RPMI8226 (cell line): Measurements from ENCODE around the gene BTN3A1.
A peak's percentile ranks its signal among the peaks of the same experiment; 100 is the strongest.

Source experiments
- DNase-seq: peaks from one replicate; pipeline ENCODE4 v3.0.0-alpha.2; 2015

The BTN3A1 gene

DNA sequence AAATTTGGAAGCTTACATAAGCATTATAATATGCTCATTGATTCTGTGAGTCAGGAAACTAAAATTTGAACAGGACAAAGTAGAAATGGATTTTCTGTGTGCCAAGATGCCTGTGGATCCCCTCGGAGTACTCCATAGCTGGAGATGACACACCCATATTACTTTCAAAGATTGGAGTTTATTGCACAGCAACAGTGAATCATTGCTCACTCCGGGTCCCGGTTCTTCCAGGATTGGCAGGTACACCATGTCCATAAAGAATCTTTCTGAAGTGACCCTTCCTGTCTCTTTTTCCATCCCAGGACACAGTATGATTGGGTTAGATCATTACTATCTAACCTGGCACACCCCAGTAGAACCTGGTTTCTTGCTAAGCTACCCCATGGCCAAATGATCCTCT, 21.8 kb upstream of the BTN3A1 start:
- DNase-seq, result no peak

DNA sequence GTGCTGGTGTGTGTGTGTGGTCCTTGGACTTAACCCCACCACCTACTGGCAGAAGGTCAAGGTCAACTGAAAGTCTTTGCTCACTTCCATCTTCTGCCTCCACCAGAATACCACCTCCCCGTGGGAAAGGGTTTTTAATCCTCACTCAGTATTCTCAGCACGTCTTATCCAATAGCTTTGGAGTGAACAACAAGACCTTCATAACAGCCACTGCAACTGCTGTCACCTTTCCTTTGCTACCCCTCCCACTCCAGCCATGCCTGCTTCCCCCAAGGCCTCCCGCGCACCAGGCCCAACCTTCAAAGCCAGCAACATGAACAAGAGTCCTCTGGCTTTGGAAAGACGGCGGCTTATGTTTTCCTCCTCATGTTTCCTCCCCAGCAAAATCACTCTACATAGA, 20.0 kb upstream of the BTN3A1 start:
- DNase-seq, result no peak

DNA sequence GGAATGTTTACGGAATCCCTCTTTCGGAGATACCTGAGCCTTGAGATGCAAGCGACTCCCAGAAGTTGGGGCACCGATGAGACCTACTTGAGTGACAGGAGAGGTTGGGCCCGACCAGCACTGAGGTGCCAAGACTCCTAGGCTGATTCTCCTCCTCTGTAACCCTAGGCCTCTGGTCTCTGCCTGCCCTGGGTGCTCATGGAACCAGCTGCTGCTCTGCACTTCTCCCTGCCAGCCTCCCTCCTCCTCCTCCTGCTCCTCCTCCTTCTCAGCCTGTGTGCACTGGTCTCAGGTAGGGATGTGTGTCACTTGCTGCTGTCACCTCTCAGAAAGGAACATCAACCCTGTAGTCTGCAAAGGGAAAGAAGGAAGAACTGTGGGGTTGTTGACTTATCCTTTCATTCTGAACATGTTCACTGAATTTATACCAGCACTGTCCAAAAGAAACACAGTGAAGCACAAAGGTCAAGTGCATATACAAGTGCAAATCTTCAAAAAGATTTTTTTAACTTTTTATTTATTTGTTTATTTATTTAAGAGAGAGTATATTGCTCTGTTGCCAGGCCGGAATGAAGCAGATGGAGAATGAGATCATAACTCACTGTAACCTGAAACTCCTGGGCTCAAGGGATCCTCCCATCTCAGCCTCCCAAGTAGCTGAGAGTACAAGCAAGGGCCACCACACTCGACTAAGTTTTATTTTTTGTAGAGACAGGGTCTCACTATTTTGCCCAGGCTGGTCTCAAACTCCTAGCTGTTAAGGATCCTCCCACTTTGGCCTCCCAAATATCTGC, 18.3 kb upstream of the BTN3A1 start:
- DNase-seq, result peak; percentile 74

DNA sequence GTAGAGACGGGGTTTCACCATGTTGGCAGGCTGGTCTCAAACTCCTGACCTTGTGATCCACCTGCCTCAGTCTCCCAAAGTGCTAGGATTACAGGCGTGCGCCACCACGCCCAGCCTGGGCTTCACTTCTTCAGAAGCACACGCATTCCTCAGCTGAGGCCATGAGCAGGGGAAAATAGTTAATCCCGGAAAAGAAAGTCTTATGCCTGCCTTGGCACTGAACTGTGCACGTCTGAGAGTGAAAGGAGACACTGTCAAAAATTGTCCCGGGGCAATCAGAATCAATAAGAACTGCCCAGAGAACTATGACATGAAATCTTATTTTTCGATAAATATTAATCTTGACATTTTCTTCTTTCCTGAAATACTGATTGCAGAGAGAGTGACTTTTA, 16.3 kb upstream of the BTN3A1 start:
- DNase-seq, result no peak

DNA sequence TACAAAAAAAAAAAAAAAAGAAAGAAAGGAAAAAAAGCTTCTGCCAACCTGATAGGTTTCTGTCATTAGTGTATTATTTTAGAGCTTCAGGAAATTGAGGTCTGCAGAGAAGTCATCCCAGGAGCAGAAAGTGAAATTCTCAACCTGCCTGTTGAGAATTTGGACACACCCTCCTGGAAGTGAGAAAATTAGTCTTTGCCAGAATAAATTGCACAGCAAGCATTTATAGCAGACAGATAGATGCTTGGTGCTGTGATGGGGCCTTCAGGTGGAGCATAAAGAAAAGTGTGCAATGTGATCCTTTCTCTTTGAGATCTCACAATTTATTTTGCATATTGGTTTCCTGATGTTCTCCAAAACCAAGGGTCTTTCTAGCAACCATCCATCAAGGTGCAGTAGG, 14.5 kb upstream of the BTN3A1 start:
- peak; percentile 58 for DNase-seq

DNA sequence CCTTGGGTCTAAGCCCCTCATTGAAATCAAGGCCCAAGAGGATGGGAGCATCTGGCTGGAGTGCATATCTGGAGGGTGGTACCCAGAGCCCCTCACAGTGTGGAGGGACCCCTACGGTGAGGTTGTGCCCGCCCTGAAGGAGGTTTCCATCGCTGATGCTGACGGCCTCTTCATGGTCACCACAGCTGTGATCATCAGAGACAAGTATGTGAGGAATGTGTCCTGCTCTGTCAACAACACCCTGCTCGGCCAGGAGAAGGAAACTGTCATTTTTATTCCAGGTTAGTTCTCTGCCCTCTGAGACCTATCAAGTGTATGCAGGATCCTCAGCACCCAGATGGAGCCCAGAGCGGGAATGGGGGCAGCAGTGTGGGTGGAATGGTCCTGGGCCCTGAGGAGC, 14.1 kb upstream of the BTN3A1 start:
- DNase-seq, result no peak

DNA sequence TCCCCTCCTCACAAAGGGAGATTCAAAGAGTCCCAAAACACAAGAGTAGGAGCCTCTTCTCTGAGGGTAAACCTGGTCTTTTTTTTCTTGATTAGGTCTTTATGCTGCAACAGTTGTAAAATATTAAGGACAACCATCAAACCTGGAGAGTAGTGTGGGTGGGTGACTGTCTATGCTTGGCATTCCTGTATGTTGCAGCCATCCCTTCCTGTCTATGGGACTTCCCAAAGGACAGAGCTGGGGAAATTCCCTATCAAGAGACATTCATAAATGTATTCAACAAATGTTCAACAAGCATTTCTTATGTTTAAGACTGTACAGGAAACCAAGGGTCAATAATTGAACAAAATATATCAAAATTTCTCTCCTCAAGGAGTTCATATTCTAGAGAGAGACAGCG, 13.6 kb upstream of the BTN3A1 start:
- DNase-seq, result no peak

DNA sequence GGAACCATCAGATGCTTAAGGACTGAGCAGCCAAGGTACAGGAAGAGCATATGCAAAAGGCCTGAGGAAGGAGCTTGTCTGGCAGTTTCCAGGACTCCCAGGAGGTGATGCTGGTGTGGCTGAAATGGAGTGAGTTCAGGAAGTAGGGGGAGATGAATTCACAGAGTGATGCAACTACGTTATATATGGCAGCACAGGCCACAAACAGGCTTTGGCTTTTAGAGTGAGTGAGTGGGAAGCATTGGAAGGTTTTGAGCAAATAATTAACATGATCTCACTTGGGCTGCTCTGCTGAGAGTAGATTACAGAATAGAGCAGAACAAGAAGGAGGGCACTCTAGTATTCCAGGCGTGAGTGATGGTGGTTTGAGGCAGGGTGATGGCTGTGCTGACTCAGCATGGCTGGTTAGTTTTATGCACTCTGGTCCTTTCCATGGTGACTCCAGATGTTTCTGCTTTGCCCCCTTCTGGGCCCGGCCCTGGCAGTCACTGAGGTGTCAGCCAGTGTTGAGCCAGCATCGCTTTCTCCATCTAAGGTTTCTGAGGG, 12.7 kb upstream of the BTN3A1 start:
- DNase-seq, result no peak

DNA sequence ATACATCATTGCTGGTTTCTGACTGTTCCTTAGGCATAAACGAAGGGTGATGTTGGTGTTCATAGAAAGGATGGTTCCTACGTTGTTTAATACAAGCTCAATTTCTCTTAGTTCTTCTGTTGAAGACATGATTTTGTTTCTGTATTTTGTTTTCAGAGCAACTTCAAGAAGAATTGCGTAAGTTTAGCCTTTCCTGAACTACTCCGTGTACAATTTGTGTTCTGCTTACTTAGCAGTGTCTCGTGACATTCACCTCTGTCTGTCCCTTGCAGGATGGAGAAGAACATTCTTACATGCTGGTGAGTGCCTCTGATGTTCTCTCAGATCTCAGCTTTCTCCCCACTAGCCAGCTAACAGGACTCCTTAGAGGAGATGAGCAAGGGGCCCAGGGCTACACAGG, 11.5 kb upstream of the BTN3A1 start:
- DNase-seq, result no peak

DNA sequence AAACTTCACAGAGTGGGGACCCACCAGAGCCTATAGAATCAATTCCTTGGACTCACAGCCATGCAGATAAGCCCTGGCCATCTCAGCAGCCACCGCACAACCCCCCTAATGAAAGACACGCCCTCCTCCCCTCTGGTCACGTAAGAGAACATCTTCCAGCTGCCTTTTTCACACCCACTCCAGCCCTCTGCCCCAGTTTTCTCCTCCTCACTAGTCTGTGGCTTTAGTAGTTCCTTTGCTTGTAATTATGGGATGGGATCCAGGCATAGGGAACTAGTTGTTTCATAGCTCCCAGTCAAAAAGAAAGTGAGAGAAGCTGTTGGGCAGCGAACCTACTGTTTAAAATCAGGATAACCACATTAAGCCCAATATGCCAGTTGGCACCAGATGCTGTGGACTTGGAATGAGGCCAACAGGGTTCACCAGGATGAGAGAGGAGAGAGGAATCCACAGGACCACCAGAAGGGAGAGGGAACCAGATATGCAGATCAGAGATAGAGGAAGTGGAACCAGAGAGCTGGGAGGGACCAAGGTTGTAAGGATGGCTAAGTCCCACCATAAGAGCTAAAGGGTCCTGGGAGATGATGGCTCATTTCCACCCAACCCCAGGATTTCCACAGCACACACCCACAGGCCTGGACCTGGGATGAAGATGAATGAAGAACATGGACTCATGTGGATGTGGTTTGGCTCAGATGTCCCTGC, 9.0 kb upstream of the BTN3A1 start:
- DNase-seq, result no peak

DNA sequence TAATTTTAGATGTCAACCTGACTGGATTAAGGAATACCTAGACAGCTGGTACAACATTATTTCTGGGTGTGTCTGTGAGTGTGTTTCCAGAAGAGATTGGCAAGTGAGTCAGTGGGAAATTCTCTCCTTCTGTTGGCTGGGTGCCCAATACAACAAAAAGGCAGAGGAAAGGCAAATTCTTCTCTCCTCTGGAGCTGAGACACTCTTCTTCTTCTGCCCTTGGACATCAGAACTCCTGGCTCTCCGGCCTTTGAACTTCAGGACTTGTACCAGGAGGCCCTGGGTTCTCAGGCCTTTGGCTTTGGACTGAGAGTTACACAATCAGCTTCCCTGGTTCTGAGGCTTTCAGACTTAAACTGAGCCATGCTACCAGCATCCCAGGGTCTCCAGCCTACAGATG, 7.8 kb upstream of the BTN3A1 start:
- DNase-seq, result no peak

DNA sequence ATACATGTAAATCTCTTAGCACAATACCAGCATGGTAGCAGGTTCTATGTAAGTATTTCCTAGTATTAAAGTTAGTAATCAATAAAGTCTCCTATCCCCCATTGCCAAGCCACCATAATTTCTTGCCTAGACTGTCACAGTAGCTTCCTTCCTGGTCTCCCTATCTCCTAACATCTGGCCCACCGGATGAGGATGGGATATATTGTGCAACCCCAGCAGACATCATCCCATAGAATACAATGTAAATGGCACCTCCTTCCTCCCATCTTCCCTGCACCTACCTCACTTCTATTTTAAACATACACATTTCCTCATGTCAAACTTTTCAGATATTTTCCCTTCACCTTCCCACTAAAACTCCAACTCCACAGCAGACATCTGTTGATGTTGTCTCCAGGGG, 3.5 kb upstream of the BTN3A1 start:
- DNase-seq, result no peak

DNA sequence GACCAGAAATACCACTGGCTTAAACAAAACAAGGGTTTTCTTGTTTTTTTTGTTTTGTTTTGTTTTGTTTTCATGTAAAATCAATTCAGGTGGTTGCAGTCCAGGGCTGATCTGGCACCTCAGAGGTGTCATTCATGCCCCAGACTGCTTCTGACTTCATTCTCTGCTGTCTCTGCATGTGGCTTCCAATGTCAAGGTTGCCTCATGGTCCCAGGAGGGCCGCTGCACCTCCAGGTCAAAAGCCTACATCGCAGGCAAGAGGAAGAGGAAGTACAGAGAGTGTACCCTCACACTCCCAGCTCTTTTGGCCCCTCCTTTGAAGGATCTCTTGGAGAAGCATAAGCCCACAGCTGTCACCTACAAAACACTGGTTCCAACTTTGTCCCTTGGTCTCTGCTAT, 1.4 kb upstream of the BTN3A1 start:
- peak; percentile 29 for DNase-seq

DNA sequence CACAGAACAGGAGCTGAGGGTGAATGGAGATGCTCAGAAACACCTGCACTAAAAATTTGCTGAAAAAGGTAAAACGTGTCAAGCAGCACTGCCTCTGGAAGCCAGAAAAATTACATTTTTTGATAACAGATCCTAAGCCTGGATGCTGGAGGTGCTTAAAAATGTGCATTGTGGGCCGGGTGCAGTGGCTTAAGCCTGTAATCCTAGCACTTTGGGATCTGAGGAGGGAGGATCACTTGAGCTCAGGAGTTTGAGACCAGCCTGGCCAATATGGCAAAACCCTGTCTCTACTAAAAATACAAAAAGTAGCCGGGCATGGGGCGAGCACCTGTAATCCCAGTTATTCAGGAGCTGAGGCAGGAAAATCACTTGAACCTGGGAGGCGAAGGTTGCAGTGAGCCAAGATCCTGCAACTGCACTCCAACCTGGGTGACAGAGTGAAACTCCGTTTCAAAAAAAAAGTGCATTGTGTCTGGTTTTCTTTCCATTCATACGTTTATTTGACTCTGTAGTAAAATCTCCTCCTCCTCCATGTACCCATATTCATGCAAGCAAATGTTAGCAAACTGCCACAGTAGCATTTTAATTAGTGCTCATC, 587 bp upstream of the BTN3A1 start:
- DNase-seq, result peak; percentile 49

DNA sequence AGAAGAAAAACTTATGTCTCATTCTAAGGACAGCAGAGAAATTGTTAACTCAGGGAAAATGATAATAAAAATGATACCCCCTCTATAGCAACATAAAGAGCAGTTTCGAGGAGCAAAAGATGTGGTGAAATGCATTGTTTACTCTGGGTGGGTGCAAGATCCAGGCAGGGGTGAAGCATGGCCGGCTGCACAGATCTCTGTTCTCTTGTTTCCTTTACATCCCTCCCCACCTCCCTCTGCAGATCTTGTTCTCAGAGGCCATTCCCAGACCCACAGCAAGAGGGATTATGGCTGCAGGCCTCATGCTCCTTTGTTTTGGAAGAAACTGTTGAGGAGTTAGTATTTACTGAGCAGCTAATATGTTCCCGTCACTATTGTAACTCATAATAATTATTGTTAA, 1.8 kb downstream of the BTN3A1 start:
- DNase-seq, result no peak

DNA sequence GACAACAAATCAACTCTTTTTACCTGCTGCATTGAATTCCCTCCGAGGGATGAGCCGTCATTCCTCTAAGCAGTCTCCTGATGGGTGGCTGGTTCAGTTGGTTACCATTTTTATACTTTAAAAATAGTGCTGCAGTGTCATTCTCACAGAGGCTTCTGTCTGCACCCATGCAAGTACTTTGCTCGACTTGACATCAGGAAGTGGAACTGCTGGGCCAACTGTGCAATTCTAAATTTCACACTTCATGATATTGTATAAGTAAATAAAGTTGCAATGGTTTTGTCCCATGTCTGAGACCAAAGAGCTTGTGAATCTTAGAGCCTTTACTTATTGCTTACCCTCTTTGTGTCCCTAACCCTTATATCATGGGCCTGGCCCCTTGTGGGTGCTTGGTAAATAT, 2.5 kb downstream of the BTN3A1 start:
- DNase-seq, result no peak

DNA sequence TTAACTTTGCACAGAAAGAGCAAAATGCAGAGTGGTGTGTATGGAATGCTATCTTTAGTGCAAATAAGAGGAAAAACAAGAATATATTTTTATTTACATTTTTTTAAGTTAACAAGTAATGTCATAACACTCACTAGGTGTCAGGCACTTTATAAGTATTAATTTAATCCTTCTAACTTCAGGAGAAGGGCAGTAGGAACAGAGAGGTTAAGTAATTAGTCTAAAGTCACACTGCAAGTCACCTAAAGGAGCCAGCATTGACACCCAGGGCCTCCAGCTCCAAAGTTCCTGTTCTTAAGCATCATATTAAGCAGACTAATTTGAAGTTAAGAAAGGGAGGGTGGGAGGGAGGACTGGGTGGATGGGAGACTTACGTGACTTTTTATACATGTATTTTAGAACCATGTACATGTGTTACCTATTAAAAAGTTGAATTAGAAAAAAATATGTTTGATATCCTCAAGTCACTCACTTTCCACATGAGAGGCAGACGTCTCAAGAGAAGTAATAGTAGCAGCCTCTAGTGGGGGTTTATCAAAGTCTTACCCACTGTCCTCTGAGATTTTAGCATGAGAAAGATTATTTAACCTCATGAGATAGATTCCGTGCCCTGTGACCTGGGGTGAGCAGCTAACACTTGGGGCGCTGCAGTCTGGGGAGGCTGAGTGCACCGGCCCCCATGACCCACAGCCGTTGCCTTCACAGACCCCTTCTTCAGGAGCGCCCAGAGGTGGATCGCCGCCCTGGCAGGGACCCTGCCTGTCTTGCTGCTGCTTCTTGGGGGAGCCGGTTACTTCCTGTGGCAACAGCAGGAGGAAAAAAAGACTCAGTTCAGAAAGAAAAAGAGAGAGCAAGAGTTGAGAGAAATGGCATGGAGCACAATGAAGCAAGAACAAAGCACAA, 7.0 kb downstream of the BTN3A1 start:
- no peak for DNase-seq

DNA sequence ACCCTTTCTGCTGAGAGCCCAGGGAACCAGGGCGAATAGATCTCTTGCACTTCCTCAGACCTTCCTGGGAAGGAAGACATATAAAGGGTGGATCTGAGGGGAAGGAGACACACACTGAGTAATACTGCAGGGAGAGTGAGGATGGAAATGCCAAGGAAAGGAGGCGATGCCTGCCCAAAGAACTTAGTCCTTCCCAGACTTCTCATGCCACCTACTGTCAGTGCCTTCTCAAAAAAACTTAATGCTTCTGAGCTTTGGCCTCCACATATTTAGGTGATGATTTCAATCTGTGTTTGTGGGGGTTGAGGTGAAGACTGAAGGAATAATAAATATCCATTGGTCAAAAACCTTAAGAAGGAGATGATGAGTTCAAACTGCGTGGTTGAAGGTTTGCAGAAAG, 9.7 kb downstream of the BTN3A1 start:
- no peak for DNase-seq

DNA sequence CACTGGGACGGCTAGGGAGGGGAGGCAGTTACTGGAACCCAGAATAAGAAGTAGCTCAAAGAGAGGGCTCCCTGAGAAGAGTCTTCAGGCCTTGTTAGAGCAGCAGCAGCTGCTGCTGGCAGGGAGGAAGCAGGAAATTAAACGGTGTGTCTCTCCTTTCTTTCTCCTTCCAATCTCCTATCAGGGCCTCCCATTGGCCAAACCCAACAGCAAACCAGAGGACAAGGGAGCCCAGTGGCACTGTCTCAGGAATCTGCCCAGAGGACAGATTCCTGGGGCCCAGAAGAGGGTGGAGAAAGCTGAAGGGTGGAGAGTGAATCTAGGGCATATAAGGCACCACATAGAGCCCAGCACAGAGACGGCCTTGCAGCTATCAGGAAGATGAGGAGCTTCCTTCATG, 10.2 kb downstream of the BTN3A1 start:
- DNase-seq, result no peak

DNA sequence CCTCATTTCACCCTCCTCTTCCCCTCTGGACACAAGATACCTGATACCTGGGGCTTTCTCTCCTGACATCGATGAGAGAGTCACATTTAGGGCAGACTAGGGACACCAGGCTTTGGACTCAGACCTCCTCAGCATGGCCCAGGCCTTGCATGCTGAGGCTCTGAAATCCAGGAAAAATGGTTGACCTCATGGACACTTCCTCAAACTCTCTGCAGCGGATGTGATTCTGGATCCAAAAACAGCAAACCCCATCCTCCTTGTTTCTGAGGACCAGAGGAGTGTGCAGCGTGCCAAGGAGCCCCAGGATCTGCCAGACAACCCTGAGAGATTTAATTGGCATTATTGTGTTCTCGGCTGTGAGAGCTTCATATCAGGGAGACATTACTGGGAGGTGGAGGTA, 10.9 kb downstream of the BTN3A1 start:
- DNase-seq, result no peak

DNA sequence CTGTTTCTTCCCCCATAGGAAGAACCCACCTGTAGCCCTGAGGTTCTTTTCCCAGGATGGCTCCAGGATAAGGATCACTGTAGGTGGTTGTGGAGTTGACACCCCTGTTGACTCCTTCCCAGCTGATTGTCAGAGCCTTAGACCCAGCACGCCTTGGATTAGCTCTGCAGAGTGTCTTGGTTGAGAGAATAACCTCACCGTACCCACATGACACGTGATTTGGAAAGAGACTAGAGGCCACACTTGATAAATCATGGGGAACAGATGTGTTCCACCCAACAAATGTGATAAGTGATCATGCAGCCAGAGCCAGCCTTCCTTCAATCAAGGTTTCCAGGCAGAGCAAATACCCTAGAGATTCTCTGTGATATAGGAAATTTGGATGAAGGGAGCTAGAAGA, 12.2 kb downstream of the BTN3A1 start:
- DNase-seq, result no peak

DNA sequence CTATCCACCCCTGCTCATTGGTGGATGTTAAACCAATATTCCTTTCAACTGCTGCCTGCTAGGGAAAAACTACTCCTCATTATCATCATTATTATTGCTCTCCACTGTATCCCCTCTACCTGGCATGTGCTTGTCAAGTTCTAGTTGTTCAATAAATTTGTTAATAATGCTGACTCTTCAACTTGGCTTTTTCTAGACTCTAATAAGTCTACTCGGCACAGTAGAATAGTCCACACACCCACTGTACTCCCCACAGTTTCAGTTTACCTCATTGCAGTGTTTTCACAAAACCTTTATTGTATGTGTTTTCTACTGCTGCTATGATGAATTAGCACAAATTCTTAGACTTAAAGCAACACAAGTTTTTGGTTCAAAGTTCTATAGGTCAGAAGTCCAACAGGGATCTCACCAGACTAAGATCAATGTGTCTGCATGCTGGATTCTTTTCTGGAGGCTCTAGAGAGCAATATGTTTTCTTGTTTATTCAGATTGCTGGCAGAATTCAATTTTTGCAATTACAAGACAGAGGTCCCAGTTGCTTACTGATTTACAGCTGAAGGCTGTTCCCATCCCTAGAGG, 13.1 kb downstream of the BTN3A1 start:
- no peak for DNase-seq

DNA sequence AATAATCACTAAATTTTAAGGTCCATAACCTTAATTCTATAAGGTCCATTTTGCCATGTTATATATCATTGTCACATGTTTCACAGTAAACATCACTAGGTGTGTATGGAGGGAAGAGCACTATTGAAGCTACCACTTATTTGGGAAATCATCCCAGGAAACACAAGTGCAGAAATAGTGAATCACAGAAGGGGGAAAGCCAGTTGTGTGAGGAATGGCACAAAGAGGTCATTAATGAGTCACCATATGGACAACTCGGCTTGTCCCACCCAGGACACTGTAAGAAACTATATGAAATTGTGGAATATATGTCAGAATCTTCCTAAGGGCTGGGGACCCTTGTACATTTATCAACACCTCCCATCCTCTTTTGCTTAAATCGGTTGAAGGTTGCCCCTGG, 13.7 kb downstream of the BTN3A1 start:
- no peak for DNase-seq
